HG02884 (cell line): ENCODE measurements around the gene MYRIP.
"Not testable (repeated sequence)": the region's sequence is repeated elsewhere in the genome, so short reads cannot be mapped to it uniquely, and the experiment has no call there.

ENCODE experiments used
- ATAC-seq: cut with Tn5 transposase; IDR thresholded peaks from one replicate; pipeline ENCODE4 v1.9.1; 2021; ENCODE audit warnings: mild to moderate bottlenecking, moderate library complexity; ENCODE audit not compliant: unreplicated experiment

The MYRIP gene

GRCh38 chr3:40077139-40077538 is 267.7 kb downstream of the MYRIP start:
- not testable (repeated sequence) for ATAC-seq

GRCh38 chr3:40077828-40078492 is 268.6 kb downstream of the MYRIP start:
- not testable (repeated sequence) for ATAC-seq

DNA sequence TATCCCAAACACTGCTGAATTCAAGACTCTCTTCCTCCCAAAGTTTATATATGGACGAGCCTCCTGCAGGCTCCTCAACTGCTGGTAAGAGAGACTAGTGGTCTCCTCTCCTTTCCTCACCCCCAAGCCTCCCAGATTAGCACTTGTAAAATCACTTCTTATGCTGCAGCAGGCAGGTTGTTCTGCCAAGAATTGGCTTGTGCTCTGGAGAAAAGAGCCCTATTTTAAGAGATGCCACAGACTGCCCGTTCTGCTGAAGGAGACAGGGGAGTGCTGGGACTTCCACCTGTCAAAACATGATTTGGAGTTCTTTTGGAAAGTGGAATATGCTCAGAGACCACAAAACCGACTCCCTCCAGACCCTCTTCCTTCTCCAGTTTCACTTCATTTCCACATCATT is 269.2 kb downstream of the MYRIP start:
- ATAC-seq: no peak

GRCh38 chr3:40079203-40079846 is 269.9 kb downstream of the MYRIP start:
- no peak for ATAC-seq

DNA sequence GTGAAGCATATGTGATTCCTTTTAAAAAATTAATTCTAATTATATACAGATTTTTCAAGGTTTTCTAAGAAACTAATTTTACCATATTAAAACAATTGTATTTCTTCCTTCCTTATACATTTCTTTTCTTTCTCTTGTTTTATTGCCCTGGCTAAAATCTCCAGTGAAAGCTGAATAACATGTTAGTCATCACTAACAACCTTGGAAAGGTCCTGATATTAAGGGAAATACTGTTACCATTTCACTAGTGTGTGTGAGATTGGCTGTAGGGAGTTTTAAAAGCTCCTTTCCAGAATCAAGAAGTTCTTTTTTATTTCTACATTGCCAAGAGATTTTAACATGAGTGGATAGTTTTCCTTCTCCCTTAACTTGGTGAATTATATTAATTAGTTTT is 270.4 kb downstream of the MYRIP start:
- no peak for ATAC-seq

DNA sequence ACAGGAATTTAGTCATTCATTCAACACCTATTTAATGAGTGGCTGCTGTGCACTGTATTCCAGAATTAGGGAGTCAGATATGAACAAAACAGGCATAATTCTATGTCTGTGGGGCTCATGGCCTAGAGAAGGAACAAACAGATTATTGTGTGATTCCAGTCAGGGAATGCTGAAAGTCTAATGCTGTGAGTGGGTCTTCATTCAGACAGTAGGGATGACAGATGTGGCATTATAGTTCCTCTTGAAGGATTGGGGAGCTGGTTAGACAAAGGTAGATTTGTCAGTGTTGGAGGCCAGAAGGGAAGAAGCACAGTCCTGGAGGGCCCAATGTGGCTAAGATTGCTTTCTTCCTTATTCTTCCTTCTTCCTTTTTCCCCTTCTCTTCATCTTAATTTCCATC is 273.7 kb downstream of the MYRIP start:
- ATAC-seq: no peak

DNA sequence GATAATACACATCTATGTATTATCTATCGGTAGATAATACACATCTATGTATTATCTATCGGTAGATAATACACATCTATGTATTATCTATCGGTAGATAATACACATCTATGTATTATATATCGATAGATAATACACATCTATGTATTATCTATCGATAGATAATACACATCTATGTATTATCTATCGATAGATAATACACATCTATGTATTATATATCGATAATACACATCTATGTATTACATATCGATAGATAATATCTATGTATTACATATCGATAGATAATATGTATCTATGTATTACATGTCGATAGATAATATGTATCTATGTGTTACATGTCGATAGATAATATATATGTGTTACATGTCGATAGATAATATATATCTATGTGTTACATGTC is 275.0 kb downstream of the MYRIP start:
- not testable (repeated sequence) for ATAC-seq

DNA sequence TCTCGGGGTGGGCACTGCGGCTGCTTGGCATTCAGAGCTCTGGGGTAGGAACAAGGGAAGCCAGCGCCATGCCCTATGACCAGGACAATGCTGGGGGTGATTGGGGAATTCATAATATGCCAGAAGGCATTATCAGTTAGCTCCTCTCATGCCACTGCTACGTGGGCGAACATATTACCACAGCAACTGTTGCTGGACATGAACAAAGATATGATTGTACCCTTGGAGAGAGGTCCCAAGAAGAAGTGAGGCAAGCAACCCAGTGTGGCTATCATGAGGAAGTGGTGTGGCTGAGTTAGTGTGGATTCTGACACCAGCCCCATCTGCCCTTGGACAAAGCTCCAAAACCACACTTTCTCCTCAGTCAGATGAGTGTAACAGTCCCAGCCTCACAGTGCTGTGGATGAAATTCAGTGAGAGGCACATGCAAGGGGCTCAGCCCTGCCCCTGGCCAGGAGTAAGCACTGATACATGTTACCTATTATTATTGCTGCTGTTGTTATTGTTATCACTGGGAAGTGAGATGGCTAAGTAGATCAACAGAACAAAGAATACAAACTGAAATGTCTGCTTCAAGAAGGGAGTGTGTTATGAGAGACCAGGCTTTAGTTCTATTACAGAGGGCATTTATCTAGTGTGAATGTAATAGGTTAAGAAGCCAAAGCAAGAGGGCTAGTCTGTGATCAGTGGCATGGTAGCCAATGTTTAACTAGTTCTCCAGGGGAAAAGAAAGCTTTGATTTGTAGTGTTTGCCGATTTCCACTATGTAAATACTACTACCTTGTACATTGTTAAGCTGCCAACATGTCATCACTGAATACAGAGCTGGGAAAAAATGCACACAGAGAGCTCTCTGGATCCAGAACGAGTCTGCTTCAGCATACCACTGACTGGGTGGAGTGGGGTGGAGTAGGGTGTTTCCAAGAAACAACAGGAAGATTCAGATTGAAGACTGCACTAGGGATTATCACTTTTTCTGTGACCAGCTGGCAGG is 277.8 kb downstream of the MYRIP start:
- no peak for ATAC-seq

- no peak for ATAC-seq
Measured at GRCh38 chr3:40088527-40089170, 279.2 kb downstream of the MYRIP start.

DNA sequence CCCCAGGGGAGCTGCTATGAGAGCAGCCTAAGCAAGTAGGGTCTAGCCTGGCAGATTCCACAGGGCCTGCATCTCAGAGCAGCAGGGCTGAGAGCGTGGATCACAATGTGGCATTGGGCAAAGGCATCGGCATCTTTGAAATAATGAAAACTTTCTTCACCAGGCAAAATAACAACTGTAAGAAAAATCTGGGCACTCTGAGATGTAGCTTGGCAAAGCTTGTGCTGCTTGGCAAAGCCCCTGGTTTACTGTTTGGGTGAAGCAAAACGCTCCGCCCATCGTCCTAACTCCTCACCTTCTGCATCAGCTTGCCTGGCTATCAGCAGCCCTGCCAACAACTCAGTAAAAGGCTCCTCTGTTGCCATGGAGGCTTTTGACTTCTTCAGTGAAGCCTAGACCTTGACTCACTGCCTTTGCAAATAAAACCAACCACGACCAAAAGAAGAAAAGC is 287.3 kb downstream of the MYRIP start:
- no peak for ATAC-seq

DNA sequence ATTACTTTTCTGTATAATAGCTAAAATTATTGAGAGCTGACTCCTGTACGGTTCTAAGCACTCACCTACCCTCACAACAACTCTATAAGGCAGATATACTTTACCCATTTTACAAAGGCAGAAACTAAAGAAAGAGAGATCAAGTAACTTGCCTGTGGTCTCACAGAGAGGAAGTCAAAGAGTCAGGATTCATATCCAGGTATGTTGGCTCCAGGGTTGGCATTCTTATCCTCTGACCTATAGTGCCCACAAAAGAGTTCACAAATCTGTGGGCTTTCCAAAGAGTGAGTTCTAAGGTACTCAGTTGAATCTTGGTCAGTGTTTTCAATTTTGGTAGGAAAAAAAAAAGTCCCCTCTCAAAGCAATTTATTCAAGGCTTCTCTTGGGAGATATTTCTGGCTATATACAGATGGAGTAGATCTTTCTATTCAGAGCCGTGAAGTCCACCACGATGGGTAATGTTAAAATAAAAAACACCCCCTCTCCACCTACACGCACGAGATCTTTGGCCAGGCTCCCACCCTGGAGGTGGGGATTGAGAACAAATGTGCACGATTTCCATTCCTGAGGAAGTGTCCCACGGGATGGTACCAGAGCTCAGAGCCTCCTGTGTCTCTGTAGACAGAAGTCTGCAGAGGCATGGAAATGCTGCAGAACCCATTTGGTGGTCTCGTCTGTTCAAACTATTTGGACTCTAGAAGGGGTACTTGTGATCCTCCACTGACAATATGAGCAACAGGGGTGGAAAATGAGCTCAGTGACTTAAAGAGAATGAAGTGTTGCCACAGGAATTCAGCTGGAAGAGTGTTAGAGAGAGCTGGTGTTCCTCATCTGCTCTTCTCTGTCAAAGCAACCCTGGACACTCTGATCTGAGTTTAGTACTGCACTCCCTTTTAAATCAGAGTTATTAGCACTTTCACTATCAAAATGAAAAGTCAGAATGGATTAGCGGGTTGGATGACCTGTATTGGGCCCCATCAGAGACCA is 288.0 kb downstream of the MYRIP start:
- no peak for ATAC-seq

GRCh38 chr3:40098261-40098759 is 288.9 kb downstream of the MYRIP start:
- no peak for ATAC-seq

DNA sequence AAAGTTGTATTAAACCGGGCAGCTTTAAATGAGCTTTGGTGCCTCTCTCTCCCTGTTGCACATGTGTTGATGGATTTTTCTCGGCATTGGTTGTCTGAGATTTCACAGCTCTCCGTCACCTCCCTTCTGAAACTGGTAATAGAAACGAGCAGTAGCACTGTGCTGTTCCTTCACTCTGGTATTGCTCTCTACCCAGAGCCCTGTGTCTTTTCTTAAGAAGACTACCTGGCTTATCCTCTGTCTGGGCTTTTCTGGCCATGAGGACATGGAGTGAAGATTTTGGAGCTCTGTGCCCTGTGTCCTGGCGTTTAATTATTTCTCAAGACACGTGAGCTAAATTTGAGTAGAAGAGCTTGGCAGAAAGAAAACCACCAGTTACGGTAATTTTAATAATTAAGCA is 290.5 kb downstream of the MYRIP start:
- no peak for ATAC-seq

DNA sequence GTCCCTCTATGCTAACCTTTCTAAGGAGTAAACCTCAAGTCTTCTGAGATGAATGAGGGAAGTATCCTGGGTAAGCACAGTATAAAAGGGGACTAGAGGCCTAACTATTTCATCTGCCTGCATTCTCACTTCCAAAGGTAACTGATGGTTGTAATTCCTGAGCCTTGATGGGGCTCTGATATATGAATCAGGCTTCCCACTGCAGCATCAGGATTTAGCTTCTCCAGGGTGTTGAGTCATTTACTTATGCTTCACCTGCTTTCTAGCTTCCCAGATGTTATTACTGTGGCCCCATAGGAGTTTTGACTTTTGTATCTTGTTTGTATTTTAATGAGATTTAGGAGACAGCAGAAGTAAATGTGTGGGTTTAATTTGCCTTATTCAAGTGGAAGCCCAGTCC is 292.8 kb downstream of the MYRIP start:
- ATAC-seq: no peak

DNA sequence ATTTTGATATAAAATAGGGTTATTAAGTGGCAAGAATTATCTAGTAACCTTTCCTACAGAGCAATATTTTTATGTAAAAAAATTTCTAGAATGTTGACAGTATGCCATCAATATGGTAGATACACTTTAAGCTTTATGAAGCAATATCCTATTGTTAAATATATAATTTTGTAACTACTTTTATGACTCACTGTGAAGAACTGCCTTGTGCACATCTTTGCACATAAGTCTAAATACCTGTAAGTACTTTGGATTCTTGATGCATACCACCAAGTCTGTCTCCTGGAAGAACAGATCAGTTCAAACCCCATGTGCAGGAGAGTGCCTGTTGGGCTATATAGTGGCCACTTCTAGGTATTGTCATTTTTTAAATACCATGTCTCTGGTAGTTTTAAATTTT is 294.4 kb downstream of the MYRIP start:
- ATAC-seq: no peak

GRCh38 chr3:40104441-40104840 is 295.0 kb downstream of the MYRIP start:
- ATAC-seq: no peak

DNA sequence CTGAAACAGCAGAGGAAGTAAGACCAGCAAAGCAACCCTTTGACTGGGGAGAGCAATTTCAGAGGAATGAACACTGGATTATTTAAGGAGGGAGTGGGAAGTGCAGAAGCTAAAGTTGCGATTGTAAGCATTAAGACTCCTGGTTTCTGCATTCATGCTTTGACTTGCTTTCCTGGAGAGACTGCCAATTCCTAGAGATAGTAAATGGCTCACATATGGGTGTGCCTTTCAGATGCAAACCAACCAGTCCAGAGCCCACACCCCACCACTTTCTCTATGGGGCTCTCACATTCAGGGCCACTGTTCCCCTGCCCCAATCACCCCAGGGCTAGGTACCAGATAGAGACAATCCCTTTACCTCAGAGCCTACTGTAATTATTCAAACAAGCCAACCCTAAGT is 299.2 kb downstream of the MYRIP start:
- ATAC-seq: no peak

GRCh38 chr3:40109641-40110490 is 300.5 kb downstream of the MYRIP start:
- ATAC-seq: no peak
